ENCODE measurements around the gene KMT5C.

GRCh38 chr19:55305983-55306562 lies 33.6 kb upstream of the KMT5C start:
- TF ChIP-seq, protein P1, sequence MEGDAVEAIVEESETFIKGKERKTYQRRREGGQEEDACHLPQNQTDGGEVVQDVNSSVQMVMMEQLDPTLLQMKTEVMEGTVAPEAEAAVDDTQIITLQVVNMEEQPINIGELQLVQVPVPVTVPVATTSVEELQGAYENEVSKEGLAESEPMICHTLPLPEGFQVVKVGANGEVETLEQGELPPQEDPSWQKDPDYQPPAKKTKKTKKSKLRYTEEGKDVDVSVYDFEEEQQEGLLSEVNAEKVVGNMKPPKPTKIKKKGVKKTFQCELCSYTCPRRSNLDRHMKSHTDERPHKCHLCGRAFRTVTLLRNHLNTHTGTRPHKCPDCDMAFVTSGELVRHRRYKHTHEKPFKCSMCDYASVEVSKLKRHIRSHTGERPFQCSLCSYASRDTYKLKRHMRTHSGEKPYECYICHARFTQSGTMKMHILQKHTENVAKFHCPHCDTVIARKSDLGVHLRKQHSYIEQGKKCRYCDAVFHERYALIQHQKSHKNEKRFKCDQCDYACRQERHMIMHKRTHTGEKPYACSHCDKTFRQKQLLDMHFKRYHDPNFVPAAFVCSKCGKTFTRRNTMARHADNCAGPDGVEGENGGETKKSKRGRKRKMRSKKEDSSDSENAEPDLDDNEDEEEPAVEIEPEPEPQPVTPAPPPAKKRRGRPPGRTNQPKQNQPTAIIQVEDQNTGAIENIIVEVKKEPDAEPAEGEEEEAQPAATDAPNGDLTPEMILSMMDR (IDR thresholded peaks at IDR 0.05), result no peak
- TF ChIP-seq POLR2A (IDR thresholded peaks at IDR 0.05; ENCODE audit: low read depth) (no peak), POLR2AphosphoS5 (IDR thresholded peaks at IDR 0.05) (no peak)

All from esophagus muscularis mucosa (tissue), 3 donors.